GM18502 (cell line): ENCODE data around the gene TBC1D17.

Experiments
- ATAC-seq: cut with Tn5 transposase; IDR thresholded peaks from one replicate; pipeline ENCODE4 v1.9.1; 2021; ENCODE audit warnings: mild to moderate bottlenecking; ENCODE audit not compliant: unreplicated experiment, poor library complexity

TBC1D17 gene

GRCh38 chr19:49889687-49890348 lies 12.3 kb downstream of the TBC1D17 start:
- peak; percentile 33 for ATAC-seq

- ATAC-seq: peak; percentile 42
These were observed 13.1 kb downstream of the TBC1D17 start for GRCh38 chr19:49890349-49891311.

GRCh38 chr19:49891393-49891792 lies 13.9 kb downstream of the TBC1D17 start:
- ATAC-seq: no peak

- no peak for ATAC-seq
These were observed 15.2 kb downstream of the TBC1D17 start for GRCh38 chr19:49892716-49893115.

- no peak for ATAC-seq
These were observed 16.6 kb downstream of the TBC1D17 start for GRCh38 chr19:49894011-49894664.

- ATAC-seq: peak; percentile 27
These were observed 17.5 kb downstream of the TBC1D17 start for GRCh38 chr19:49894879-49895565.

- ATAC-seq: no peak
These were observed 18.2 kb downstream of the TBC1D17 start for GRCh38 chr19:49895566-49896297.

- peak; percentile 45 for ATAC-seq
These were observed 19.5 kb downstream of the TBC1D17 start, which contains the start of gene IL4I1 for GRCh38 chr19:49896863-49897621. TSS of gene IL4I1 (minus strand) at chr19:49896887. CDS start at chr19:49896160, 727 bp downstream.

GRCh38 chr19:49904136-49904535 lies 26.6 kb downstream of the TBC1D17 start:
- ATAC-seq: no peak

GRCh38 chr19:49906879-49907564 lies 29.5 kb downstream of the TBC1D17 start:
- peak; percentile 27 for ATAC-seq

GRCh38 chr19:49907745-49908446 lies 30.4 kb downstream of the TBC1D17 start:
- ATAC-seq: peak; percentile 38

GRCh38 chr19:49908480-49909420 lies 31.2 kb downstream of the TBC1D17 start:
- no peak for ATAC-seq

- ATAC-seq: no peak
These were observed 32.7 kb downstream of the TBC1D17 start for GRCh38 chr19:49910179-49910578.

GRCh38 chr19:49911381-49912145 lies 34.1 kb downstream of the TBC1D17 start:
- ATAC-seq: peak; percentile 43

- ATAC-seq: no peak
These were observed 35.6 kb downstream of the TBC1D17 start for GRCh38 chr19:49912965-49913685.
